ENCODE data around the gene A4GALT.

- TF ChIP-seq, protein P1, sequence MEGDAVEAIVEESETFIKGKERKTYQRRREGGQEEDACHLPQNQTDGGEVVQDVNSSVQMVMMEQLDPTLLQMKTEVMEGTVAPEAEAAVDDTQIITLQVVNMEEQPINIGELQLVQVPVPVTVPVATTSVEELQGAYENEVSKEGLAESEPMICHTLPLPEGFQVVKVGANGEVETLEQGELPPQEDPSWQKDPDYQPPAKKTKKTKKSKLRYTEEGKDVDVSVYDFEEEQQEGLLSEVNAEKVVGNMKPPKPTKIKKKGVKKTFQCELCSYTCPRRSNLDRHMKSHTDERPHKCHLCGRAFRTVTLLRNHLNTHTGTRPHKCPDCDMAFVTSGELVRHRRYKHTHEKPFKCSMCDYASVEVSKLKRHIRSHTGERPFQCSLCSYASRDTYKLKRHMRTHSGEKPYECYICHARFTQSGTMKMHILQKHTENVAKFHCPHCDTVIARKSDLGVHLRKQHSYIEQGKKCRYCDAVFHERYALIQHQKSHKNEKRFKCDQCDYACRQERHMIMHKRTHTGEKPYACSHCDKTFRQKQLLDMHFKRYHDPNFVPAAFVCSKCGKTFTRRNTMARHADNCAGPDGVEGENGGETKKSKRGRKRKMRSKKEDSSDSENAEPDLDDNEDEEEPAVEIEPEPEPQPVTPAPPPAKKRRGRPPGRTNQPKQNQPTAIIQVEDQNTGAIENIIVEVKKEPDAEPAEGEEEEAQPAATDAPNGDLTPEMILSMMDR (IDR thresholded peaks at IDR 0.05; ENCODE audit: extremely low read depth in 1 of 2, insufficient read depth in 1 of 2, low read depth in 1 of 2, low read length in 2 of 2), result no peak
- TF ChIP-seq EZH2 (IDR thresholded peaks at IDR 0.05; ENCODE audit: borderline replicate concordance, low read depth, low read length, severe bottlenecking) (no peak), POLR2A (IDR thresholded peaks at IDR 0.05; ENCODE audit: low read depth, low read length) (no peak), POLR2AphosphoS5 (IDR thresholded peaks at IDR 0.05; ENCODE audit: insufficient read depth, low read depth, low read length) (no peak), JUN (IDR thresholded peaks at IDR 0.05; ENCODE audit: borderline replicate concordance, insufficient read depth, insufficient read length, low read depth) (no peak), FOS (IDR thresholded peaks at IDR 0.05; ENCODE audit: borderline replicate concordance, insufficient read depth, low read length) (no peak), MYC (IDR thresholded peaks at IDR 0.05; ENCODE audit: low read depth, low read length) (no peak)
These were observed 4.4 kb downstream of the A4GALT start for GRCh38 chr22:42716221-42716620.
